Loucy (cell line): ENCODE data around the gene ZNF784.

Experiments
- CTCF ChIP-seq: fragments of 200-600 bp; sonication (generic); conservative IDR thresholded peaks from 2 replicates; pipeline ENCODE4 v1.5.1; 2014; ENCODE audit warnings: mild to moderate bottlenecking, antibody characterized with exemption, low read length
- EZH2phosphoT487 ChIP-seq: fragments of 200-600 bp; IDR thresholded peaks from 2 replicates; pipeline ENCODE4 v1.6.1; 2018; ENCODE audit warnings: antibody characterized with exemption, mild to moderate bottlenecking, moderate library complexity, borderline replicate concordance

GRCh38 chr19:55645512-55645881 lies 21.1 kb upstream of the ZNF784 start:
- no peak for TF ChIP-seq CTCF
- TF ChIP-seq EZH2phosphoT487: no peak
